Mesendoderm (in vitro differentiated cells): ENCODE measurements around the gene SLTM.
"Not testable (repeated sequence)": the region's sequence is repeated elsewhere in the genome, so short reads cannot be mapped to it uniquely, and the experiment has no call there.

Experiments
- DNase-seq: peaks from one replicate; pipeline ENCODE4 v3.0.0; 2013
- H2AK5ac ChIP-seq: 2 replicates; pipeline ENCODE4 v1.6.1; 2013; ENCODE audit warnings: low read length, inconsistent platforms
- H2BK120ac ChIP-seq: 2 replicates; pipeline ENCODE4 v1.6.1; 2013; ENCODE audit warnings: low read depth, mild to moderate bottlenecking, low read length, moderate library complexity, mixed read lengths
- H2BK15ac ChIP-seq: replicated peaks from 2 replicates; pipeline ENCODE4 v1.6.1; 2013; ENCODE audit warnings: low read depth, mild to moderate bottlenecking, moderate library complexity
- H2BK5ac ChIP-seq: 2 replicates; pipeline ENCODE4 v1.6.1; 2013; ENCODE audit warnings: low read length, inconsistent platforms
- H3K18ac ChIP-seq: 2 replicates; pipeline ENCODE4 v1.6.1; 2013; ENCODE audit warnings: mild to moderate bottlenecking, low read length, mixed read lengths
- H3K23ac ChIP-seq: one replicate; pipeline ENCODE4 v1.6.1; 2013; ENCODE audit warnings: low read length
- H3K27ac ChIP-seq: 2 replicates; pipeline ENCODE4 v1.5.1; 2013; ENCODE audit warnings: low read depth, mild to moderate bottlenecking, inconsistent platforms, low read length, moderate library complexity
- H3K27me3 ChIP-seq: 2 replicates; pipeline ENCODE4 v1.6.1; 2013; ENCODE audit warnings: low read length, control low read depth, mild to moderate bottlenecking, inconsistent platforms; ENCODE audit not compliant: insufficient read depth, poor library complexity
- H3K36me3 ChIP-seq: 2 replicates; pipeline ENCODE4 v1.6.1; 2013; ENCODE audit warnings: low read length, inconsistent platforms; ENCODE audit not compliant: control insufficient read depth, insufficient read depth
- H3K4ac ChIP-seq: one replicate; pipeline ENCODE4 v1.6.1; 2013; ENCODE audit warnings: low read depth, mild to moderate bottlenecking, low read length, moderate library complexity
- H3K4me1 ChIP-seq: 2 replicates; pipeline ENCODE4 v1.6.1; 2013; ENCODE audit warnings: low read depth, low read length, inconsistent platforms; ENCODE audit not compliant: control insufficient read depth
- H3K4me2 ChIP-seq: 2 replicates; pipeline ENCODE4 v1.6.1; 2013; ENCODE audit warnings: low read length
- H3K4me3 ChIP-seq: 2 replicates; pipeline ENCODE4 v1.5.1; 2013; ENCODE audit warnings: mild to moderate bottlenecking, low read length
- H3K56ac ChIP-seq: one replicate; pipeline ENCODE4 v1.6.1; 2013; ENCODE audit warnings: low read length
- H3K79me1 ChIP-seq: 2 replicates; pipeline ENCODE4 v1.6.1; 2013; ENCODE audit warnings: low read length, inconsistent platforms
- H3K79me2 ChIP-seq: 2 replicates; pipeline ENCODE4 v1.6.1; 2013; ENCODE audit warnings: mild to moderate bottlenecking, low read length; ENCODE audit not compliant: control insufficient read depth, insufficient read depth
- H3K9ac ChIP-seq: 2 replicates; pipeline ENCODE4 v1.6.1; 2013; ENCODE audit warnings: low read length, inconsistent platforms
- H4K5ac ChIP-seq: one replicate; pipeline ENCODE4 v1.6.1; 2013; ENCODE audit warnings: low read length
- H4K8ac ChIP-seq: one replicate; pipeline ENCODE4 v1.6.1; 2013; ENCODE audit warnings: low read depth, mild to moderate bottlenecking, control low read depth, low read length, moderate library complexity
- WGBS: extraction: QIAGEN DNeasy Blood & Tissue Kit; methylation state at CpG from one replicate; pipeline ENCODE4 v1.1.7; 2013; ENCODE audit warnings: low lambda C conversion rate, missing lambda C conversion rate; ENCODE audit not compliant: insufficient coverage; ENCODE audit errors: extremely low coverage; 5-methylcytosine and 5-hydroxymethylcytosine counted together

SLTM gene

DNA sequence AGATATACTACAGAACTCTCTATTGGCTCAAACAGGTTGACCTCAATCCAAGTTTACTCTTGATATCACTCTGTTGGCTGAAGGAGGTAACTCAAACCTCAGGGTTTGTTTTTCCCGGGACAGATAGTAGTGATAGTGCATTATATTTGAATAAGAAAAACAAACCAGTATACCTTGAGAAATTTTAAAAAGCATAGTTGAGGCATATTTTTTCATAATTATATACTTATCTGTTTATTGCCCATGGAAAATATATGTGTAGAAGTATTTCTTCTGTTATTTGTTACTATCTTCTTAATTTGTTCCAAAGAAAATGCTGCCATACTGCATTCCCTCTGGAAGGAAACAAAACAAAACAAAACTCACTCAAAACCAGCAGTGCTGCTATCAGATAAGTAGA, 76.9 kb downstream of the SLTM start:
- not testable (repeated sequence) for H3K9ac ChIP-seq, DNase-seq, H3K4me2 ChIP-seq, H4K5ac ChIP-seq, H3K79me1 ChIP-seq, H3K4me3 ChIP-seq, H2BK15ac ChIP-seq, H2AK5ac ChIP-seq, H2BK5ac ChIP-seq, H3K4me1 ChIP-seq, H4K8ac ChIP-seq, H3K18ac ChIP-seq, H3K56ac ChIP-seq, H3K79me2 ChIP-seq, H3K27me3 ChIP-seq, H2BK120ac ChIP-seq, H3K4ac ChIP-seq, H3K36me3 ChIP-seq, H3K27ac ChIP-seq, H3K23ac ChIP-seq
- WGBS, result no CpG with 5 or more reads among the region's 1 CpG

DNA sequence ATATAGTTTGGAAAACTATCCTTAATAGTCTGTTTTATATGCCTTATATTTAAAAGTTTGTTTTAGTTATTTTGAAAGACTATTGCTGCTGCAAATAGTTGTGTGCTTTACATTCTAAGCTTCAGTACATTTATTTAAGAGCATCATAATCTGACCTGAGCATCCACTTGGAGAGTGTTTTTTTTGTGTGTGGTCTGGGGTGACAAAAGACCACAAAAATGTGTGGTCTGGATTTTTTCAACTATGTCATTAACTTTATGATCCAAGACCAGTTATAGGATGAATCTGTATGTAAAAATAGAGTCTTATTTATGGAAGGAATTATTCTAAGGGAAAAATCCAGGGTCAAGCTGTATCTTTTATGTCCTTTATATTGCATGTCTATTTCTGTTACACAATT, 77.4 kb downstream of the SLTM start:
- Histone ChIP-seq H3K4me2 (no peak overlapping the region), H3K56ac (no peak overlapping the region), H3K4me1 (no peaks in the 10 kb centered on the region), H2BK15ac (no peak overlapping the region), H3K18ac (no peak overlapping the region), H2AK5ac (no peak overlapping the region), H2BK5ac (no peak overlapping the region), H4K8ac (no peak overlapping the region), H3K36me3 (no peaks in the 10 kb centered on the region), H3K79me2 (no peaks in the 10 kb centered on the region), H3K23ac (no peak overlapping the region), H3K27ac (no peak overlapping the region), H2BK120ac (no peak overlapping the region), H3K9ac (no peak overlapping the region), H3K79me1 (no peaks in the 10 kb centered on the region), H3K4me3 (no peak overlapping the region), H4K5ac (no peak overlapping the region), H3K27me3 (no peaks in the 10 kb centered on the region), H3K4ac (no peak overlapping the region)
- DNase-seq, result no peak

DNA sequence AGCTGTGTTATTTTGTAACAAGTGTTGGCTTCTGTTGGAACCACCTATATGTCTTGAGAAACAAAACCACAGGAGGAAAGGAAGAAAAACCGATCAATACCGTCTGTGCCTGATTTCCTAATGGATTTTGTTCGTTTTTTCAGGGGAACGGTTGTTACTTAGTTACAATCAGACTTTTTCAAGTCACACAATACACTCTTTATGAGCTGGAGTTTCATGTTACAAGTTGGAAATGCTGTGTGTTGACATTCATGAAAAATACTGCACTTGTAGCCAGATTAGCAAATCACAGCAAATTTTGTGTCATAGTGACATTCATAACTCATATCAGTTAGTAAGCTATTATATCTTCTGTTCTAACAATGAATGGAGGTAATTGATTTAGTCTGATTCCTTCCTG, 78.9 kb downstream of the SLTM start:
- no peaks in the 10 kb centered on the region for H3K27me3 ChIP-seq
- H2BK120ac ChIP-seq, result no peak overlapping the region
- H3K4ac ChIP-seq, result no peak overlapping the region
- no peak overlapping the region for H3K9ac ChIP-seq
- H3K23ac ChIP-seq, result no peak overlapping the region
- no peak overlapping the region for H3K4me2 ChIP-seq
- no peak overlapping the region for H3K27ac ChIP-seq
- H4K8ac ChIP-seq, result no peak overlapping the region
- H3K4me3 ChIP-seq, result no peak overlapping the region
- H4K5ac ChIP-seq, result no peak overlapping the region
- H3K56ac ChIP-seq, result no peak overlapping the region
- no peak overlapping the region for H2BK5ac ChIP-seq
- H3K79me1 ChIP-seq, result no peaks in the 10 kb centered on the region
- no peak overlapping the region for H2BK15ac ChIP-seq
- no peaks in the 10 kb centered on the region for H3K79me2 ChIP-seq
- no peak for DNase-seq
- WGBS, result no CpG with 5 or more reads among the region's 4 CpGs
- H2AK5ac ChIP-seq, result no peak overlapping the region
- no peaks in the 10 kb centered on the region for H3K4me1 ChIP-seq
- no peak overlapping the region for H3K18ac ChIP-seq
- H3K36me3 ChIP-seq, result no peaks in the 10 kb centered on the region

DNA sequence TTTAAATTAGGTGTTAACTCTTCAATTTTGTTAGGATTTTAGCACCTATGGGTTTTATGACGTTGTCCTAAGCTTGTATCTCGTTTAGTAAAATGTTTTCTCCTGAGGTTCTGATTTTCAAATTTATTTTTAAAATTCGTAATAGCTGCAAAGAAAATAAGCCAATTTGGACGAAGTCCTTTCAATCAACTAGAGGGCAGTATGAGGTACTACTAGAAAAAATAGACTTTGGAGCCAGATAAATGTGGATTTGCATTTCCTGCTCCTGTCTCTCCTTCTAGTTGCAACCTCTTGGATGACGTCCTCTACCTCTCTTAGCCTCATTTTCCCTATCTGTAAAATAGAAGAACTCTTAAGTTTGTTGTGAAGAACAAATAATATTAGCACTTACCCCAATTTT, 81.1 kb downstream of the SLTM start:
- Histone ChIP-seq H3K36me3 (no peaks in the 10 kb centered on the region), H3K56ac (no peak overlapping the region), H2BK120ac (no peak overlapping the region), H3K79me1 (no peaks in the 10 kb centered on the region), H3K9ac (no peak overlapping the region), H3K4me3 (no peak overlapping the region), H3K23ac (no peak overlapping the region), H3K18ac (no peak overlapping the region), H3K4me1 (no peaks in the 10 kb centered on the region), H2AK5ac (no peak overlapping the region), H3K27ac (no peak overlapping the region), H4K8ac (no peak overlapping the region), H4K5ac (no peak overlapping the region), H3K4me2 (no peak overlapping the region), H3K27me3 (no peaks in the 10 kb centered on the region), H3K79me2 (no peaks in the 10 kb centered on the region), H3K4ac (no peak overlapping the region), H2BK5ac (no peak overlapping the region), H2BK15ac (no peak overlapping the region)
- DNase-seq, result peak; percentile 45
- WGBS, result no CpG with 5 or more reads among the region's 5 CpGs

DNA sequence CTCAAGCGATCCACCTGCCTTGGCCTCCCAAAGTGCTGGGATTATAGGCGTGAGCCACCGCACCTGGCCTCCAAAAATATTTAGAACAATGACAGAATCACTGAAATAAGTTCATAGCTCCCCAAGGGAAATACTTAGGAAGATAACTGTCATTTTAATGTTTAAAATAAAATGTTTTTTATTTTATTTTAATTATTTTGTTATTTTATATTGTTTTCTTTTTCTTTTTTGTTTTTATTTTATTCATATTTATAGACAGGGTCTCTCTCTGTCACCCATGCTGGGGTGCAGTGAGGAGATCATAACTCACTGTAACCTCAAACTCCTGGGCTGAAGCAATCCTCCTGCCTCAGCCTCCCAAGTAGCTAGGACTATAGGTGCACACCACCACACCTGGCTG, 82.3 kb downstream of the SLTM start:
- not testable (repeated sequence) for H3K9ac ChIP-seq, H3K18ac ChIP-seq, H2BK5ac ChIP-seq, H2AK5ac ChIP-seq, H2BK120ac ChIP-seq, H3K4ac ChIP-seq, H4K5ac ChIP-seq, H3K4me2 ChIP-seq, H3K4me1 ChIP-seq, H3K36me3 ChIP-seq, H3K56ac ChIP-seq, H3K4me3 ChIP-seq, H4K8ac ChIP-seq, H3K27me3 ChIP-seq, H3K79me1 ChIP-seq, H3K27ac ChIP-seq, H3K23ac ChIP-seq, H2BK15ac ChIP-seq, DNase-seq, H3K79me2 ChIP-seq
- WGBS, result no CpG with 5 or more reads among the region's 3 CpGs

DNA sequence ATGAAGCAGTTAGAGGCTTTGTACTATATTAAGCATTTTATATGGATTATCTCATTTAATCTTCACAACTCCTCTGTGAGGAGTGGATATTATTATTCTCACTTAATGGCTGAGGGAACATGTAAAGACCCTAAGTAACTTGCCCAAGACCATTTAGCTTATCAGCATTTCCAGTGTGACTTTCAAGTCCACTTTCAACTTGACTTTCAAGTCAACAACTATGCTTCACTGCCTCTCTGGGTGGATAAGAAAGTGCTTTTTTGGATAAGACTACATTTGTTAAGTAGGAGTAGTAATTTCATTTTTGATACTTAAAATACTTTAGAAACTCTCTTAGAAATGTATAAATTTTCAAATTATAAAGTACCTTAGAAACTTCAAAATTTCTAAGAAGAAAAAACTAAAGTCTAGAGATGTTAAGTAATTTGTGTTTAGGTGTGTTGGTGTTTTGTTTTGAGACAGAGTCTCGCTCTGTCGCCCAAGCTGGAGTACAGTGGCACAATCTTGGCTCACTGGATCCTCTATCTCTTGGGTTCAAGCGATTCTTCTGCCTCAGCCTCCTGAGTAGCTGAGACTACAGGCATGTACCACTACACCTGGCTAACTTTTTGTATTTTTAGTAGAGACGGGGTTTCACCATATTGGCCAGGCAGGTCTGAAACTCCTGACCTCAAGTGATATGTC, 90.6 kb downstream of the SLTM start:
- no peak overlapping the region for H2BK120ac ChIP-seq

More for the DNA sequence above, 90.6 kb downstream of the SLTM start:
- H3K4me1 ChIP-seq, result no peaks in the 10 kb centered on the region
- H3K27me3 ChIP-seq, result no peaks in the 10 kb centered on the region
- H3K36me3 ChIP-seq, result no peaks in the 10 kb centered on the region
- H3K9ac ChIP-seq, result no peak overlapping the region
- no peak overlapping the region for H4K8ac ChIP-seq
- H3K4me2 ChIP-seq, result no peak overlapping the region
- H3K23ac ChIP-seq, result no peak overlapping the region
- no peak overlapping the region for H2BK15ac ChIP-seq
- no peak for DNase-seq
- H3K56ac ChIP-seq, result no peak overlapping the region
- no peak overlapping the region for H2AK5ac ChIP-seq
- H3K18ac ChIP-seq, result no peak overlapping the region
- H3K4ac ChIP-seq, result no peak overlapping the region
- H2BK5ac ChIP-seq, result no peak overlapping the region
- H3K4me3 ChIP-seq, result no peak overlapping the region
- H3K27ac ChIP-seq, result no peak overlapping the region
- no peak overlapping the region for H4K5ac ChIP-seq
- no peaks in the 10 kb centered on the region for H3K79me2 ChIP-seq
- WGBS, result no CpG with 5 or more reads among the region's 4 CpGs
- H3K79me1 ChIP-seq, result no peaks in the 10 kb centered on the region
